NB4 (cell line): ENCODE measurements around the gene PPY.

Source experiments
- MYC ChIP-seq: IDR thresholded peaks from 2 replicates; pipeline ENCODE4 v1.6.1; 2011; ENCODE audit warnings: low read depth, low read length
- POLR2A ChIP-seq: IDR thresholded peaks from 2 replicates; pipeline ENCODE4 v1.6.1; 2011; ENCODE audit warnings: mild to moderate bottlenecking; ENCODE audit not compliant: insufficient read length; ENCODE audit errors: extremely low read depth
- TF ChIP-seq, protein P1 (sequence below): IDR thresholded peaks from one replicate; pipeline ENCODE4 v1.5.1; 2012; ENCODE audit warnings: low read depth, low read length
- TF ChIP-seq, protein P2 (sequence below): IDR thresholded peaks from 2 replicates; pipeline ENCODE4 v1.6.1; 2011; ENCODE audit warnings: low read depth, low read length

DNA sequence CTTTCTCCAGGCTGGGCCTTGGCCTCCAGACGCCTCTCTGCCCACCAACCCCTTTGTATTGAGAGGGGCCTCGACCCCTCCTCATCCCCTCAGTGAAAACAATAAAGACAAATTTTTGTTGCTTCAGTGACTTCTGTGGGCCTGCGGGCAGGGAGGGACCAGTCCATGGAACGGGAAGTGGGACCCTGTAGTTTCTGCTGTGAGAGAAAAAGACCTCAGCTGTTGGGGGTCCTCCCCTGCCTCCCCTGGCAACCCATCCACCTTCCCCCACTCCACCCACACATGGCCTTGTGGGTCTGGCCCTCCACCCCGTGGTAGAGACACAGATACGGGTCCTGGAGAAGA is 3.5 kb downstream of the PPY start:
- TF ChIP-seq POLR2A (no peak), MYC (no peak)
- TF ChIP-seq, protein P1, sequence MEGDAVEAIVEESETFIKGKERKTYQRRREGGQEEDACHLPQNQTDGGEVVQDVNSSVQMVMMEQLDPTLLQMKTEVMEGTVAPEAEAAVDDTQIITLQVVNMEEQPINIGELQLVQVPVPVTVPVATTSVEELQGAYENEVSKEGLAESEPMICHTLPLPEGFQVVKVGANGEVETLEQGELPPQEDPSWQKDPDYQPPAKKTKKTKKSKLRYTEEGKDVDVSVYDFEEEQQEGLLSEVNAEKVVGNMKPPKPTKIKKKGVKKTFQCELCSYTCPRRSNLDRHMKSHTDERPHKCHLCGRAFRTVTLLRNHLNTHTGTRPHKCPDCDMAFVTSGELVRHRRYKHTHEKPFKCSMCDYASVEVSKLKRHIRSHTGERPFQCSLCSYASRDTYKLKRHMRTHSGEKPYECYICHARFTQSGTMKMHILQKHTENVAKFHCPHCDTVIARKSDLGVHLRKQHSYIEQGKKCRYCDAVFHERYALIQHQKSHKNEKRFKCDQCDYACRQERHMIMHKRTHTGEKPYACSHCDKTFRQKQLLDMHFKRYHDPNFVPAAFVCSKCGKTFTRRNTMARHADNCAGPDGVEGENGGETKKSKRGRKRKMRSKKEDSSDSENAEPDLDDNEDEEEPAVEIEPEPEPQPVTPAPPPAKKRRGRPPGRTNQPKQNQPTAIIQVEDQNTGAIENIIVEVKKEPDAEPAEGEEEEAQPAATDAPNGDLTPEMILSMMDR = no peak
- TF ChIP-seq, protein P2, sequence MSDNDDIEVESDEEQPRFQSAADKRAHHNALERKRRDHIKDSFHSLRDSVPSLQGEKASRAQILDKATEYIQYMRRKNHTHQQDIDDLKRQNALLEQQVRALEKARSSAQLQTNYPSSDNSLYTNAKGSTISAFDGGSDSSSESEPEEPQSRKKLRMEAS = no peak
